SK-N-SH (cell line): ENCODE measurements around the gene RAB22A. TPM values are rescaled to one million over a fixed set of nuclear protein-coding genes. Genes with fewer than 3 reads are reported as not detected.

Source experiments
- CTCF ChIA-PET: fragments of 300-600, 350-600 bp; formaldehyde crosslinking; extraction: SDS; loops from one replicate; lab custom pipeline; 2021; lab: Yijun Ruan, JAX
- POLR2A ChIA-PET: fragments of 350-600 bp; sonication (Branson Sonifier 250); formaldehyde crosslinking; extraction: SDS; loops from one replicate; lab custom pipeline; 2020; ENCODE audit warnings: antibody characterized with exemption, inconsistent platforms; lab: Yijun Ruan, JAX
- DNase-seq: peaks from one replicate; pipeline ENCODE4 v3.0.0; 2012
- H2AFZ ChIP-seq: fragments of 200-600 bp; sonication (generic); 2 replicates; pipeline ENCODE4 v1.8.1; 2016; ENCODE audit warnings: antibody characterized with exemption, mild to moderate bottlenecking, low read depth
- H3F3A ChIP-seq: fragments of 200-600 bp; sonication (generic); replicated peaks from 2 replicates; pipeline ENCODE3; 2016; ENCODE audit warnings: antibody characterized with exemption, mild to moderate bottlenecking; ENCODE audit not compliant: insufficient read depth
- H3K27ac ChIP-seq, 2 experiments: fragments of 200-500 bp in 1 of 2; fragments of 200-600 bp in 1 of 2; sonication (Bioruptor generic) in 1 of 2; sonication (generic), shearing (Covaris generic) in 1 of 2; 2 replicates each; pipeline versions ENCODE4 v1.5.1 to v1.6.1; 2014 to 2016; ENCODE audit warnings: low read depth in 2 of 2, inconsistent platforms in 1 of 2, low read length in 1 of 2, mild to moderate bottlenecking in 1 of 2, mixed read lengths in 1 of 2
- H3K27me3 ChIP-seq: fragments of 200-600 bp; sonication (generic), shearing (Covaris generic); 2 replicates; pipeline ENCODE4 v1.6.1; 2016; ENCODE audit warnings: mixed run types; ENCODE audit not compliant: insufficient read depth
- H3K36me3 ChIP-seq, 2 experiments: fragments of 200-500 bp in 1 of 2; fragments of 200-600 bp in 1 of 2; sonication (Bioruptor generic) in 1 of 2; sonication (generic) in 1 of 2; replicated peaks in 1 of 2; 2 replicates each; pipeline versions ENCODE3 to v1.5.1; 2014 to 2016; ENCODE audit warnings: low read length in 1 of 2, mild to moderate bottlenecking in 1 of 2; ENCODE audit not compliant: insufficient read depth in 2 of 2, control insufficient read depth in 1 of 2
- H3K4me1 ChIP-seq, 2 experiments: fragments of 200-500 bp in 1 of 2; fragments of 200-600 bp in 1 of 2; sonication (Bioruptor generic) in 1 of 2; sonication (generic), shearing (Covaris generic) in 1 of 2; 2 replicates each; pipeline versions ENCODE4 v1.5.1 to v1.6.1; 2014 to 2016; ENCODE audit warnings: low read depth in 1 of 2, low read length in 1 of 2, mixed run types in 1 of 2; ENCODE audit not compliant: insufficient read depth in 2 of 2, control insufficient read depth in 1 of 2
- H3K4me2 ChIP-seq: fragments of 200-600 bp; sonication (generic), shearing (Covaris generic); 2 replicates; pipeline ENCODE4 v1.6.1; 2017; ENCODE audit warnings: mixed run types
- H3K4me3 ChIP-seq, 2 experiments: fragments of 200-500 bp in 1 of 2; fragments of 200-600 bp in 1 of 2; sonication (Bioruptor generic) in 1 of 2; sonication (generic), shearing (Covaris generic) in 1 of 2; 2 replicates each; pipeline versions ENCODE4 v1.5.1 to v1.8.1; 2014 to 2016; ENCODE audit warnings: low read depth in 2 of 2, inconsistent platforms in 1 of 2, low read length in 1 of 2, mild to moderate bottlenecking in 1 of 2, mixed read lengths in 1 of 2, moderate library complexity in 1 of 2
- H3K79me2 ChIP-seq: fragments of 200-600 bp; sonication (generic); 2 replicates; pipeline ENCODE4 v1.8.1; 2017; ENCODE audit warnings: mild to moderate bottlenecking; ENCODE audit not compliant: insufficient read depth
- H3K9ac ChIP-seq: fragments of 200-600 bp; sonication (generic); 2 replicates; pipeline ENCODE4 v1.6.1; 2017; ENCODE audit warnings: mixed run types
- H3K9me2 ChIP-seq: fragments of 200-600 bp; sonication (generic); 2 replicates; pipeline ENCODE4 v1.6.1; 2017; ENCODE audit warnings: mixed run types
- H3K9me3 ChIP-seq: fragments of 200-600 bp; sonication (generic); 2 replicates; pipeline ENCODE4 v1.6.1; 2017; ENCODE audit warnings: mixed run types, mild to moderate bottlenecking, moderate library complexity
- H4K20me1 ChIP-seq: fragments of 200-600 bp; sonication (generic); 2 replicates; pipeline ENCODE4 v1.6.1; 2017; ENCODE audit warnings: mild to moderate bottlenecking, mixed run types; ENCODE audit not compliant: insufficient read depth
- FOSL2 ChIP-seq: IDR thresholded peaks from 2 replicates; pipeline ENCODE4 v1.4.0; 2012; ENCODE audit warnings: low read depth, mild to moderate bottlenecking, moderate library complexity, borderline replicate concordance
- MEF2A ChIP-seq: IDR thresholded peaks from 2 replicates; pipeline ENCODE4 v1.4.0; 2012; ENCODE audit warnings: low read depth, borderline replicate concordance
- RCOR1 ChIP-seq: fragments of 150-350 bp; IDR thresholded peaks from 2 replicates; pipeline ENCODE4 v1.6.1; 2017; ENCODE audit warnings: antibody characterized with exemption, low read length
- SMC3 ChIP-seq: IDR thresholded peaks from 2 replicates; pipeline ENCODE4 v1.6.1; 2012; ENCODE audit warnings: low read depth, low read length, improper control_type of control experiment
- TEAD4 ChIP-seq: IDR thresholded peaks from 2 replicates; pipeline ENCODE4 v1.4.0; 2012; ENCODE audit warnings: mild to moderate bottlenecking, borderline replicate concordance; ENCODE audit not compliant: insufficient read depth
- YY1 ChIP-seq: IDR thresholded peaks from 2 replicates; pipeline ENCODE4 v1.4.0; 2012; ENCODE audit warnings: low read depth, mild to moderate bottlenecking
- WGBS: methylation state at CpG from one replicate; pipeline ENCODE4 v1.1.6; 2017; ENCODE audit warnings: low lambda C conversion rate; 5-methylcytosine and 5-hydroxymethylcytosine counted together
- polyA plus RNA-seq, 3 experiments: library from polyadenylated mRNA; depleted of rRNA; stranded (reverse); fragments of >200 nt; gene quantifications; 2 replicates each; pipeline ENCODE4 v1.2.3, GENCODE V29; 2012
- TF ChIP-seq, protein P1 (sequence below): IDR thresholded peaks from 2 replicates; pipeline ENCODE4; 2012
- TF ChIP-seq, protein P2 (sequence below): IDR thresholded peaks from 2 replicates; pipeline ENCODE4 v1.4.0; 2012; ENCODE audit warnings: low read depth, borderline replicate concordance
- TF ChIP-seq, protein P3 (sequence below): fragments of 150-350 bp; IDR thresholded peaks from 2 replicates; pipeline ENCODE4 v1.6.1; 2016; ENCODE audit warnings: mild to moderate bottlenecking, low read depth, low read length

RAB22A gene
- polyA plus RNA-seq, 1 of the 3 experiments (the other 2 are of a cell fraction) = 10.7 TPM

DNA sequence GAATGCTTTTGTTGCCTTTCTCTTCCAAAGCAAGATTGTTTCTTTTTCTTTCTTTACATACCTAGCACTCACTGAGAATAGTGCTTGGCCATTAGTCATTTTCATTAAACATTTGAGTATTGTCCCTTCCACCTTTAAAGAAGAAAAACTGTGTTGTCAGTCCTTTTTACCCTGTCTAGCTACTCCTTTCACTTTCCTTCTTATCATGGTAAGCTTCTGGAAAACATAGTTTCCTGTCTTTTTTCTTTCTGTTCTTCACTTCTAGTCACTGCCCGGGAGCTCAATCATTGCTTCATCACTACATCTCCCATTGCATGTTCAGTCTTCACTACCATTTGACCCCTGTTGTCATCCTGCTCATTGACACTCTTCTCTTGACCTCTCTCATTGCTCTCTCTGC is 91.6 kb downstream of the RAB22A start:
- WGBS = 100% methylated on average over 1 of the region's 1 CpG
- ChIA-PET CTCF (no interaction called here), POLR2A (no interaction called here)
- H3K27me3 ChIP-seq = no peaks in the 10 kb centered on the region
- no peak overlapping the region for H3K4me3 ChIP-seq
- H3K36me3 ChIP-seq = peaks cover 0 to 11% of the 10 kb centered on the region in 2 experiments
- H3K79me2 ChIP-seq = peaks cover 99% of the 10 kb centered on the region
- H3K9me3 ChIP-seq = no peaks in the 10 kb centered on the region
- DNase-seq = no peak
- peaks cover 83% of the 10 kb centered on the region for H4K20me1 ChIP-seq
- H3F3A ChIP-seq = peaks cover 5% of the 10 kb centered on the region
- no peak overlapping the region for H3K4me2 ChIP-seq
- no peaks in the 10 kb centered on the region for H3K9me2 ChIP-seq
- H2AFZ ChIP-seq = no peak overlapping the region
- H3K27ac ChIP-seq = no peak overlapping the region
- no peak overlapping the region for H3K9ac ChIP-seq
- H3K4me1 ChIP-seq = no peaks in the 10 kb centered on the region; a peak in 1 of 4 replicates
- TF ChIP-seq RCOR1 = no peak
- TF ChIP-seq, protein P1, sequence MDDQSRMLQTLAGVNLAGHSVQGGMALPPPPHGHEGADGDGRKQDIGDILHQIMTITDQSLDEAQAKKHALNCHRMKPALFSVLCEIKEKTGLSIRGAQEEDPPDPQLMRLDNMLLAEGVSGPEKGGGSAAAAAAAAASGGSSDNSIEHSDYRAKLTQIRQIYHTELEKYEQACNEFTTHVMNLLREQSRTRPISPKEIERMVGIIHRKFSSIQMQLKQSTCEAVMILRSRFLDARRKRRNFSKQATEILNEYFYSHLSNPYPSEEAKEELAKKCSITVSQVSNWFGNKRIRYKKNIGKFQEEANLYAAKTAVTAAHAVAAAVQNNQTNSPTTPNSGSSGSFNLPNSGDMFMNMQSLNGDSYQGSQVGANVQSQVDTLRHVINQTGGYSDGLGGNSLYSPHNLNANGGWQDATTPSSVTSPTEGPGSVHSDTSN = no peak
- TF ChIP-seq, protein P2, sequence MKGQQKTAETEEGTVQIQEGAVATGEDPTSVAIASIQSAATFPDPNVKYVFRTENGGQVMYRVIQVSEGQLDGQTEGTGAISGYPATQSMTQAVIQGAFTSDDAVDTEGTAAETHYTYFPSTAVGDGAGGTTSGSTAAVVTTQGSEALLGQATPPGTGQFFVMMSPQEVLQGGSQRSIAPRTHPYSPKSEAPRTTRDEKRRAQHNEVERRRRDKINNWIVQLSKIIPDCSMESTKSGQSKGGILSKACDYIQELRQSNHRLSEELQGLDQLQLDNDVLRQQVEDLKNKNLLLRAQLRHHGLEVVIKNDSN = no peak
- no peak for TF ChIP-seq TEAD4
- TF ChIP-seq YY1 = no peak

DNA sequence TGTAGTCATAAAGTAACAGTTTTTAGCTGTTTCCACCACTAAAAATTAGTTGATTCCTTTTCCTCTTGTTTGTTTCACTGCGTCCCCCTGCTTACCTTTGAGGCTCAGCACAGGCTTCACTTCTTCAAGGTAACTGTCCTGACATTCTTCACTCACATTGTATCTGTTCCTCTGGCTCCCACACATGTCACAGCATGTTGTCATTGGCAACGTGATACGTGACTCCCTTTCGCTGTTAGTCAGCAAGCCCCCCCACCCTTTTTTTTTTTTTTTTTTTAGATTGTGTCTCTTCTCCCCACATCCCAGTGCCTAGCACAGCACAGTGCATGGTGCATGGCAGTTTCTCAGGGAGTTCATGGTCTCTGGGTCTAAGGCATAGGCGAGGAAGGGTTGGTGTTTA is 92.8 kb downstream of the RAB22A start:
- H3K27me3 ChIP-seq = no peaks in the 10 kb centered on the region
- no peak overlapping the region for H3K9ac ChIP-seq
- no peaks in the 10 kb centered on the region for H3K9me3 ChIP-seq
- CTCF ChIA-PET = no interaction called here
- peaks cover 0 to 11% of the 10 kb centered on the region in 2 experiments for H3K36me3 ChIP-seq
- peaks cover 16% of the 10 kb centered on the region for H3F3A ChIP-seq
- H3K9me2 ChIP-seq = no peaks in the 10 kb centered on the region
- DNase-seq = no peak
- no peak overlapping the region for H2AFZ ChIP-seq
- POLR2A ChIA-PET = no interaction called here
- H3K4me1 ChIP-seq = peaks cover 0 to 10% of the 10 kb centered on the region in 2 experiments; a peak in 2 of 4 replicates
- H3K4me3 ChIP-seq = no peak overlapping the region
- 76% methylated on average over 5 of the region's 5 CpGs for WGBS
- peaks cover 99% of the 10 kb centered on the region for H3K79me2 ChIP-seq
- H3K4me2 ChIP-seq = no peak overlapping the region
- peaks cover 90% of the 10 kb centered on the region for H4K20me1 ChIP-seq
- no peak for TF ChIP-seq MEF2A
- TF ChIP-seq SMC3 = no peak
- TF ChIP-seq, protein P3, sequence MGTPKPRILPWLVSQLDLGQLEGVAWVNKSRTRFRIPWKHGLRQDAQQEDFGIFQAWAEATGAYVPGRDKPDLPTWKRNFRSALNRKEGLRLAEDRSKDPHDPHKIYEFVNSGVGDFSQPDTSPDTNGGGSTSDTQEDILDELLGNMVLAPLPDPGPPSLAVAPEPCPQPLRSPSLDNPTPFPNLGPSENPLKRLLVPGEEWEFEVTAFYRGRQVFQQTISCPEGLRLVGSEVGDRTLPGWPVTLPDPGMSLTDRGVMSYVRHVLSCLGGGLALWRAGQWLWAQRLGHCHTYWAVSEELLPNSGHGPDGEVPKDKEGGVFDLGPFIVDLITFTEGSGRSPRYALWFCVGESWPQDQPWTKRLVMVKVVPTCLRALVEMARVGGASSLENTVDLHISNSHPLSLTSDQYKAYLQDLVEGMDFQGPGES = no peak
- TF ChIP-seq, protein P2 = no peak
- no peak for TF ChIP-seq FOSL2
- TF ChIP-seq, all 33 proteins: peak for 0
- no peak overlapping the region for H3K27ac ChIP-seq
